HG03095 (cell line): ENCODE data around the gene SHE.

ENCODE experiments used
- ATAC-seq: cut with Tn5 transposase; IDR thresholded peaks from one replicate; pipeline ENCODE4 v1.9.1; 2021; ENCODE audit warnings: moderate library complexity; ENCODE audit not compliant: unreplicated experiment

The SHE gene

DNA sequence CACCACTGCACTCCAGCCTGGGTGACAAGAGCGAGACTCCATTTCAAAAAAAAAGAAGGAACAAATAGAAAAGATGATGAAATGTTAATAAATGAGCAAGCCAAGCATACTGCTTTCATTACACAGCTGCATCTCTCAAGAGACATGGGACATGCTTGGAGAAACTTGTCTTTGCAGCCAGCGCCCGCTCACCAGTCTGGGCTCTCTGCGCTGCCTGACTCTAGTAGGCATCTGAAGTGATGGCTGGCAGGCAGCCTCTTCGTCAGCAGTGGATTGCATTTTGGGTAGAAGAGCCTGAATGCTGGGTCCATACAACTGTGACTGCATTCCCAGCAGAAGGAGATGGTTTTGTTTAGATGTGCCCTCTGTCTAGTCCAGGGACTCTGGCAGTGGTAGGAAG, 49.1 kb downstream of the SHE start:
- no peak for ATAC-seq

DNA sequence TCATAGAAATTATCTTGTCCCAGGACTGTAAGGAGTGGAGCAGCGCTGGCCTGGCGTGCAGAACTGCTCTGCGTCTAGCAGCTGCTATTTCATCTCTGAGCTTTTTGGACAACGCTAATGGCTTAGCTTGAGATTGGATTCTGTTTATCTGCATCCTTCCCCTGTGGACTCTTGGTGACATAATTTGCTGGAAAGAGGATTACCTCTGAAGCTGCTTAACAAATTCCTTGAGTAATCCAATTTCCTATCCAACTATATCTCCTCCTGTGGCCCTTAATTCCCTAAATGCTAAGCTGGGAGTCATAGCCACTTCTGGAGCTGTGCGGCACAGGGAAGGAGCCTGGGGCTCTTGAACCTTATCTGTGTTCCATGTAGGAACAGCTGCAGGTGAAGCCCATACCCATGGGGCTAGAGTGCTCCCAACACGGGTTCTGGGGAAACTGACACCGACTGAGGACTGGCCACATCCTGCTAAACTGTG, 53.8 kb downstream of the SHE start:
- no peak for ATAC-seq

DNA sequence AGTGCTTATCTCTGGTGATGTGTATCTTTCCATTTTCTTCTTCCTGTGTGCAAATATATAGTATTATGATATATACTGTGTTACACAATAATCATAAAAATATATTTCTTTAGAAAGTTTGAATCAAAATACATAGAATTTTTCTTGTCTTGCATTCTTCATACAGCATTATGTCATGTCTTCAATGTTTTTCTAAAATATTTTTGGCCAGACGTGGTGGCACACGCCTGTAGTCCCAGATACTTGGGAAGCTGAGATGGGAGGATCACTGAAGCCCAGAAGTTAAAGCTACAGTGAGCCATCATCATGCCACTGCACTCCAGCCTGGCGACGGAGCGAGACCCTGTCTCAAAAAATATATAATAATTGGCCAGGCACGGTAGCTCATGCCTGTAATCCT, 55.4 kb downstream of the SHE start:
- no peak for ATAC-seq

- ATAC-seq: no peak
Observed at GRCh38 chr1:154446292-154446691, 55.9 kb downstream of the SHE start.

DNA sequence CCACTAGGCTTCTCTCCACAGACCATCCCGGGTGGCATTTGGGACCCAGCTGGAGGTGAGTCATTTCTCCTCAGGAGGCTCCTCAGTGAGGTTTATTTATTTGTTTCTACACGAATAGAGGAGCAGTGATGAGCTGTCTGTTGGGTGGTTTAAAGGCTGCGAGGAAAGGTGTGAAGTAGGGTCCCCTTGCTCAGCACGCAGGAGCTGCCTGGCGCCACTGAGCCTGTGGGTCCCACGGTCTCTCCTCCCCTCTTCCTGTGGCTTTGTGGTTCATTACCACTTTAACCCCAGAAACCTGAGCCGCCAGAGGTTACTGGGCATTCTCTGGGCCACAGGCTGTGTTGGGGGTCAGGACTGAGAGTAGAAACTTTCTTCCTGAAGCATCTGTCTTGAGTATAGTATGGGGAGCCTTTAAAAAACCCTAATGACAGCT, 57.2 kb downstream of the SHE start:
- no peak for ATAC-seq

DNA sequence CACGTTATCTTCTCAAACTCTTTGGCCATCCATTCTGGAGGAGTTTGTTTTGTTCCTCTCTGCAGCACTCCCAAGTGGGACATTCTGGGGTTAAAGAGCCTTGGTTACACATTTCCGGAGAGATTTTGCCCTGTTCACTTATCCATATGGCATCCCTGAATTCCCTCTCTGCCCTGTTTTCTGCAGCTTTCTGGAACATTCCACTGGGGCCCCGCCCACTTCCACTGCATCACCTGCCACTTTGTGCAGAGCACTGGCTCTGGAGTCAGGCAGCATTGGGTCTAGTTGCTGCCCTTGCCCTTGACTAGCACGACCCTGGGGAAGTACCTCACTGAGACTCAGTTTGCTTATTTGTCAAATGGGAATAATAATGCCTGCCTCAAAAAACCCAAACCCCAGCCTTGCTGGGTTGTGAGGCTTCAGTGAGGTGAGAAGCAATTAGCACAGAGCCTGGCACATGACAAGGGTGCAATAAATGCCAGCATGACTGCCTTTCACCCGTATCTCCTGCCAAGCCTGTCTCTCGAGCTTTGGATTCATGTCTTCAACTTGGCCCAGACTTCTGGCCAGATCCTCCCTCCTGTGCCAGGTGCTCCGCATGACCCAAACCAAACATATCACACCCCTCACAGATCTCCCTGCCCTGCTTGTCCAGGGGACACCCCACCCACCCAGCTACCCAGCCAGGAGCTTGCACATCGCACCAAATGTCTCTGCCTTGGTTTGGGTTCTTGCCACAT, 58.8 kb downstream of the SHE start:
- no peak for ATAC-seq

DNA sequence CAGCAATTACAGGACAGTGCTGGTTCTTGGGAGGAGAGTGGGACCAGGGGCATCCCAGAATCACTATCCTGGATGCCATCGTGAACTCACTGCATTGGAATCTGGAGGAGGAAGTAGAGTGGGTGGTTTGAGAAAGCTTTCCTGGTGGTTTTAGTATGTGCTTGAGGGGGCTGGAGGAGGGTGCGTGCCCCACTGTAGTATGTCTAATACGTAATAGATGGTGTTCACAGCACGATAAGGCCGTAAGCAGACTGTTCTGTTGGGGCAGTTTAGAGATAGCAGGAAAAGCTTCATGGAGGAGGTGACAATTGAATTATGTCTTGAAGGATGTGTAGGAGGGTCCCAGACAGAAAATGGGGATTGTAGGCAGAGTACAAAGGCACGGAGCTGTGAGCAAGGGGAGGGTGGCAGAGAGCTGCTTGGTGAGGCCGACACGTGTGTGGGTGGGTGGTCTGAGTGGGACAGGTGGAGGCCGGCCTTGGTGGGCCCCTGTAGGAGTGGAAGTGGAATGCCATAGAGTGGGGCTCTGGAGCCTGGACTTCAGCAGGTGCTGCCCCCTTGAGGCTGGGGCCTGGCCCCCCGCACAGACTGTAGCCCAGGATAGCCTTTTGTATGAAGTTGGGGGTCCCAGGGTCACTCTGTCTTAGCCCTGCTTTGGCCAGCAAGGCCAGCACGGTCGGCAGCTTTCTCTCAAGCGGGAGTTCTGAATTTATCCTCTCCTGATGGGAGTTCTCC, 60.0 kb downstream of the SHE start:
- ATAC-seq: no peak

- ATAC-seq: no peak
Observed at GRCh38 chr1:154441241-154441888, 60.8 kb downstream of the SHE start.

DNA sequence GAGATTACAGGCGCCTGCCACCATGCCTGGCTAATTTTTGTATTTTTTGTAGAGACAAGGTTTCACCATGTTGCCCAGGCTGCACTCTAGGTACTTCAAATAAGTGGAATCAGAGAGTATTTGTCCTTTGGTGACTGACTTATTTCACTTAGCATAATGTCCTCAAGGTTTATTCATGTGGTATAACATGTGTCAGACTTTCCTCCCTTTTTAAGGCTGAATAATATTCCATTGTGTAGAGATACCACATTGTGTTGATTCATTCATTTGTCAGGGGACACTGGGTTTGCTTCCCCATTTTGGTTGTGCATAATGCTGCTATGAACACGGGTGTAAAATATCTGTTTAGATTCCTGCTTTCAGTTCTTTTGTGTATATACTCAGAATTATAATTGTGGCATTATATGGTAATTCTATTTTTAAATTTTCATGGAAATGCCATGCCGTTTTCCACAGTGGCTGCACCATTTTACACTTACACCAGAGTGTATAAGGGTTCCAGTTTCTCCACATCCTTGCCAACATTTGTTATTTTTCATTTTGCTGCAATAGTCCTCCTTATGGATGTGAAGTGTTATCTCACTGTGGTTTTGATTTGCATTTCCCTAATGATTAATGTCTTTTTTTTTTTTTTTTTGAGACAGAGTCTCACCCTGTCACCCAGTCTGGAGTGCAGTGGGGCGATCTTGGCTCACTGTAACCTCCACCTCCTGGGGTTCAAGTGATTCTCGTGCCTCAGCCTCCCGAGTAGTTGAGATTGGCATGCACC, 62.0 kb downstream of the SHE start:
- no peak for ATAC-seq

DNA sequence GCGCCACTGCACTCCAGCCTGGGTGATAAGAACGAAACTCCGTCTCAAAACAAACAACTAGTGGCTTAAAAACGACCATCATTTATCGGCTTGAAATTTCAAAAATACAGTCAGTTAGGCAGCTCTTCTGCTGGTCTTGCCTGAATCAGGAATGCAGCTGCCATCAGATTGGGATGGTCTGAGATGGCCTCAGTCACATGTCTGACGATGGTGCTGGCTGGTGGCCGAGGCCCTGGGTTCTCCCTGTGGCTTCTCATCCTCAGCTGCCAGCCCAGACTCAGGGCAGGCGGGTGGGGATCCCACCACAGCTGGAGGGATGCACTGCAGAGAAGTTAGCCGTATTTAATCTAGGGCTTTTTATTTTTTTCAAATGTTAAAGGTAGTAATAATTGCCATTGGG, 65.8 kb downstream of the SHE start:
- ATAC-seq: no peak

- ATAC-seq: no peak
Observed at GRCh38 chr1:154435599-154436200, 66.5 kb downstream of the SHE start.

GRCh38 chr1:154434346-154435085, 67.7 kb downstream of the SHE start:
- ATAC-seq: no peak

DNA sequence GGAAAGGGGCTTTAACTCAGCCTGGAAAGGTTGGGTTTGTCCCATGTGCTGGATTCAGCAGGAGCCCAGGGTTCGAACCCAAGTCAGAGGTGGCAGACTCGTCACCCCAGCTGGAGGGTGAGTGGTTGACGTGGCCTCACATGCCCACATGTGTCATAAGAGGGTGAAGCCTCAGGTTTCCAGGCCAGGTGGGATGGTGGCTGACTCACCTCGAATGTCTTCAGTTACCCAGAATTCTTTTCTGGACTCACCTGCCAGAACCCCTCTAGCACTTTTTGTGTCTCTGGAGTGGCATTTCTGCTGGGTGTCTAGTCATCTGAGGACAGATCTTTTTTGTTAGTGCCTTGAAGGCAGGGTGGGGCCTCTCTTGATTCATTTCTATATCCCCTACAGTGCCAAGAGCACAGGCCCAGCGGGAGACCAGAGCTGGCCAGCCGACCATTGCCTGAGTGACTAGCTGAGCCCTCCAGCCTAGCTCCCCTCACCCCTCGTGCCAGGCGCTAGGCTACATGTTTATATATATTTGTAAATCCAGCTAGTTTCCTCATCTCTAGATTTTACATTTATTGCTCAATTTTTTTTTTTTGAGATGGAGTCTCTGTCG, 68.9 kb downstream of the SHE start:
- no peak for ATAC-seq

- no peak for ATAC-seq
Observed at GRCh38 chr1:154431586-154432373, 70.4 kb downstream of the SHE start.

DNA sequence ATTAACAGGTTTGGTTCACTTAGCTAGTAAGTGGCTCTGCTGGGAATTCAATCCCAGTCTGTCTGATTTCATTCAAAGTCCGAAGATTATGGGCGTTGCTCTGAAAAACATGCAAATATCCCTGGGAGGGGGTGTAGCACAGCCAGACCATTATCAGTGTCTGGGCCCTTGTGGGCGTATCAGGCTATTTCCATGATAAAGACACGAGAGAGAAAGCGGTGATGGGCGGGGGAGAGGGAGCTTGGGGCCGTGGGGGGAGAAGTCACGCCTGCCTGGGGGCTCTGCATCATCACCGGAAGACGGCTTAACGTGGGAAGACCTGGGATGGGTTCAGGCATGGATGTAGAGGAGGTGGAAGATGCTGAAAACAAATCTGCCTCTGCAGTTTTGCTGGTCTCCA, 71.3 kb downstream of the SHE start:
- ATAC-seq: no peak

- ATAC-seq: no peak
Observed at GRCh38 chr1:154429841-154430611, 72.2 kb downstream of the SHE start.
